Coronary artery (tissue), 2 donors: Measurements from ENCODE around the gene TNRC18.

Experiments used
- DNase-seq: peaks from one replicate; pipeline ENCODE4 v3.0.0-alpha.2; 2017; ENCODE audit warnings: low spot score
- H3K27ac ChIP-seq, 2 donors: fragments of 200-600 bp; sonication (generic); one replicate each; pipeline ENCODE4 v1.5.1; 2016 to 2019
- H3K4me3 ChIP-seq: fragments of 200-600 bp; sonication (generic); 2 replicates; pipeline ENCODE4 v1.5.1; 2016; ENCODE audit warnings: mild to moderate bottlenecking, moderate library complexity
- TF ChIP-seq, protein P1 (sequence below): fragments of 200-600 bp; sonication (generic); IDR thresholded peaks from one replicate; pipeline ENCODE4 v1.5.1; 2019; ENCODE audit warnings: antibody characterized with exemption

Gene TNRC18

DNA sequence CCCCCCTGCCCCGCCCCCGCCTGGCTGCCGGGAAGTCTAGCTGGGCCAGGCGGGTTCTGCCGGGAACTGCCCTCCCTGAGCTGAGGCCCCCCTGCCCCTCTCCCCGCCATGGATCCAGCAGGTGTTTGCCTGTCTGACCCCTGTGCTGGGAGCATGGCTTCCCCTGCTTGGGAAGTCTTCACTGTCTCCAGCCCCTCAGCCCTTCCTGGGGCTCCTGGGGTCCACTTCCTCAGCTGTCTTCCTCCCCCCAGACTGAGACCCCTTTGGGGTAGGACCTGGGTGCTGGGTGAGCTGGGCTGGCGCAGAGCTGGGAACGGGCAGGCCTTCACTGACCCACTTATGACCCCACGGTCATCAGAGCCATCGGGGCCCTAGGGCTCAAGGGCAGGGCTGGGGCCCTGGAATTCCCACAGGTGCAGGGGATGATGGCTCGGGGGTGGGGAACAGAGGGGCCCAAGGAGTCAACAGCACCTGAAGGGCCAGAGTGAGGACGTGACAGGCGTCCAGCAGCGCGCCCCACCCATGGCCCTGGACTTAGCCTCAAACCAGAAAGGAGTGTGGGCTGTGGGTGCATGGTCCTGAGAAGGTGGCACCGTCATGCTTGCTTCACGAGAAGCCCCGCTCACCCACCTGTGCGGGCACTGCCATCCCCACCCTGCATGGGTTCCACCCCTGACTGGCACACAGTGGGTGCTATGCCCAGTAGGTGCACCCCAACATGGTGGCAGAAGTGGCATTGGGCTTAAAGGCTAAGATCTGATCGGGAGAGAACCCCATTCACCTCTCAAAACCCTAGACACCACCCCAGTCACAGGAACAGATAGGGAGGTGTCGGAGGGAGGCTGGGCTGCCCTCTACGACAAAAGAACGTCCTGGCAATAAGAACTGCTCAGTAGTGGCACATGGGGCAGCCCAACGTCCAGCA, 16.2 kb upstream of the TNRC18 start:
- Histone ChIP-seq H3K27ac (no peak overlapping the region), H3K4me3 (no peak overlapping the region)
- DNase-seq: no peak
- TF ChIP-seq, protein P1, sequence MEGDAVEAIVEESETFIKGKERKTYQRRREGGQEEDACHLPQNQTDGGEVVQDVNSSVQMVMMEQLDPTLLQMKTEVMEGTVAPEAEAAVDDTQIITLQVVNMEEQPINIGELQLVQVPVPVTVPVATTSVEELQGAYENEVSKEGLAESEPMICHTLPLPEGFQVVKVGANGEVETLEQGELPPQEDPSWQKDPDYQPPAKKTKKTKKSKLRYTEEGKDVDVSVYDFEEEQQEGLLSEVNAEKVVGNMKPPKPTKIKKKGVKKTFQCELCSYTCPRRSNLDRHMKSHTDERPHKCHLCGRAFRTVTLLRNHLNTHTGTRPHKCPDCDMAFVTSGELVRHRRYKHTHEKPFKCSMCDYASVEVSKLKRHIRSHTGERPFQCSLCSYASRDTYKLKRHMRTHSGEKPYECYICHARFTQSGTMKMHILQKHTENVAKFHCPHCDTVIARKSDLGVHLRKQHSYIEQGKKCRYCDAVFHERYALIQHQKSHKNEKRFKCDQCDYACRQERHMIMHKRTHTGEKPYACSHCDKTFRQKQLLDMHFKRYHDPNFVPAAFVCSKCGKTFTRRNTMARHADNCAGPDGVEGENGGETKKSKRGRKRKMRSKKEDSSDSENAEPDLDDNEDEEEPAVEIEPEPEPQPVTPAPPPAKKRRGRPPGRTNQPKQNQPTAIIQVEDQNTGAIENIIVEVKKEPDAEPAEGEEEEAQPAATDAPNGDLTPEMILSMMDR: no peak

DNA sequence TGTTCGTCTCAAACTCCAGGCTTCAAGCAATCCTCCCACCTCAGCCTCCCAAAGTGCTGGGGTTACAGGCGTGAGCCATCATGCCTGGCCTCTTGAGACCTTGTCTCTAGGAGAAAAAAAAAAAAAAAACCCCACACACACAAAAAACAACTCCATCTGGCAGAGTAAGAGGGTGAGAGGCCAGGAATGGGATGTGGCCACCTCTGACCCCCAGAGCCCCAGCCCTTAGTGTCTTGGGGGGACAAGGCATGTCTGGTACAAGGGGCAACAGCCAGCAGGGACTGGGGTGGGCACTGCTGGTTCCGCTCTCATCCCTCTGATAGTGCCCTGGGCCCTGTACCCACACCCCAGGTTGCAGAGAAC, 15.6 kb upstream of the TNRC18 start:
- TF ChIP-seq, protein P1: no peak

DNA sequence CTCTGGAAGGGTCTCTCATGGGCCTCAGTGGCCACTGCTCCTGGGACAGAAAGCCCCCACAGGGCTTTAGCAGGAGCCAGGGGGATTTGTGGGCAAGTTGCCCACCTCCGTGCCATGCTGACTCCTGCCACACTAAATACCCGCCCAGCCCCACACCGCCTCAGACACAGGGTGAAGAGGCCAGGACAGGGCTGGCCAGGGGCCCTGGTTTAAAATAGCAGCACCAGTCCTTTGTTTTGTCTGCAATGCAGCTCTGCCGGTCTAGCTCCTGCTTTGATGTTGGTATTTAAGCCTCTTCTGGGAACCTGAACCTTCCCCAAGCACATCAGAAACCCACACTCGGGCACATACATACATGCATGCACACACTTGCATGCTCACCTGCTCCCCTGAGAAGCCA, 14.4 kb upstream of the TNRC18 start:
- Histone ChIP-seq H3K4me3 (no peak overlapping the region), H3K27ac (no peak overlapping the region)
- TF ChIP-seq, protein P1: no peak
- no peak for DNase-seq

More for the DNA sequence above, 15.6 kb upstream of the TNRC18 start:
- Histone ChIP-seq H3K27ac (no peak overlapping the region), H3K4me3 (no peak overlapping the region)
- no peak for DNase-seq

DNA sequence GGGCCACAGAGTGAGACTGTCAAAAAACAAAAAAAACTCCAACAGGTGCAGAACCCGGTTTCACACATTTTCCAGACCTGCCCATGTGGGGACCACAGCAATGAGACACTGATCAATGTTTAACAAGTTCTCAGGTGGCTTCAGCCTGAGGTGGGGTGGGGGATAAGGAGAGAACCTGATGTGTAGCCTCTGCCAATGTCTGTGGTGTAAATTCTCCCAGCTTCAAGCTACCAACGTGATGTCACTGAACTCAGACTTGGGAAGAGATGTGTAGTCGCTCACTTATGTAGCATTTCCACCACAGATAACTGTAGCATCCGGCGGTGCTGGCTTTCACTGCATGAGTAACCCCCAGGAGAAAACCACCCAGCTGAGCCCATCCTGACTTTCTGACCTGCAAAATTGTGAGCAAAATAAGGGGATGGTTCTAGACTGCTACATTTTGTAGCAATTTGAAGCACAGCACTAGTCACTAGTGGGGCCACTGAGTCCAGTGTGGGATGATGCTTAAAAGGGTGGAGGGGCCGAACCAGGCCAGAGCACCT, 13.8 kb upstream of the TNRC18 start:
- Histone ChIP-seq H3K4me3 (no peak overlapping the region), H3K27ac (no peak overlapping the region)
- TF ChIP-seq, protein P1: no peak
- DNase-seq: no peak

DNA sequence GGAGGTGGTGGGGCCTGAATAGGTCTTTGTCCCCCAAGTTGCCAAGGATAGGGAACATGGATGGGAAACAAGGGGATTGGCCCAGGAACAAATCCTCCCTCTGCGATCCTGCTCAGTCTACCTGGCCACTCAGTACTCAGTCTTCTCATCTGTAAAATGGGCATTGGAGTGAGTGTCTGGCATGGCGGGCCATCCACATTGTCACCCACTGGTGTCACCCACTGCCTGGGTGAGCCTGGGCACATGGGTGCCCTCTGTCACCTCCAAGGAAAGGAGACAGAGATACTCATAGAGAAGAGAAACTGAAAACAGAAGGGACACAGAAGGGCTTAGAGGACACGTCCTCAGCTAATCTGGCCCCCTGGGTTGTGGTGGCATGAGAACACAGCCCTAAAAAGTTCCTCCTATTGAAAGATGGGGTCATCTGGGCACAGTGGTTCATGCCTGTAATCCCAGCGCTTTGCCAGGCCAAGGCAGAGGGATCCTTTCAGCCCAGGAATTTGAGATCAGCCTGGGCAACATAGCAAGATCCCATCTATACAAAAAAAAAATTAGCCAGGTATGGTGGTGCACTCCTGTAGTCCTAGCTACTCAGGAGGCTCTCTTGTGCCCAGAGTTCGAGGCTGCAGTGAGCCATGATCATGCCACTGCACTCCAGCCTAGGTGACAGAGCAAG, 12.5 kb upstream of the TNRC18 start:
- TF ChIP-seq, protein P1: no peak
- Histone ChIP-seq H3K27ac (no peak overlapping the region), H3K4me3 (no peak overlapping the region)
- no peak for DNase-seq

DNA sequence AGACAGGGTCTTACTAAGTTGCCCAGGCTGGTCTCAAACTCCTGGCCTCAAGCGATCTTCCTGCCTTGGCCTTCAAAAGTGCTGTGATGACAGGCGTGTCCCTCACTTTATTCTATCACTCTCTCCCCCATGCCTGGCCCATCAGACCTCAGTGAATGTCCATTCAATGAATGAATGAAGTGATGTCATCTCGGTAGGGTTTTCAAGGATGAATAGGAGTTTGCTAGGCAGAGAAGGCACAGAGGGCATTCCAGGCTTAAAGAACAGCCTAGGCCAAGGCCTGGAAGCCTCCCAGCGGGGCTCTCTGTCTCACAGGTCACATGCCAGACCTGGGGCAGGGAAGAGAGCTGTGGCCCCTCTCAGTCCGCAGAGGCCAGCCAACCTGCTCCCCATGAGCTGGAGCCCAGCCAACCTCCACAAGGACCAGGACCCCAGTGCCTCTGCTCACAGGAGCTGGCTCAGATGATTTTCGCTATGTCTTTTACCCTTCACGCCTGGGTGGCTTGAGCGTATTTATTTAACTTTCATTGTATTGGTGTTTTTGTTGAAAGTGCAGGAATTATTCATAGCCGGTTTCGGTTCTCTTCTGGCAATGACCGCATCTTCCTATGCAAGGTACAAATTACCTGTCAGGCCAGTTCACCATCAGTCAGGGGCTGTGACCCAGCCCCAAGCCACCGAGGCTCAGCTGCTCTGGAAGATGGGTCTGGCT, 11.8 kb upstream of the TNRC18 start:
- no peak overlapping the region for H3K4me3 ChIP-seq

More for the DNA sequence above, 11.8 kb upstream of the TNRC18 start:
- TF ChIP-seq, protein P1: no peak
- H3K27ac ChIP-seq: no peak overlapping the region
- no peak for DNase-seq
